Esophagus squamous epithelium (tissue), 5 donors: ENCODE results near the gene EDAR. TPM values are rescaled to one million over a fixed set of nuclear protein-coding genes. Genes with fewer than 3 reads are reported as not detected.

Experiments
- DNase-seq: peaks from one replicate; lab custom pipeline; 2025; lab: John Stamatoyannopoulos, UW
- H3K27ac ChIP-seq, 4 donors: fragments of 200-600 bp; sonication (generic); one replicate each; pipeline ENCODE4 v1.5.1; 2016 to 2019; ENCODE audit warnings: mild to moderate bottlenecking in 1 of 4
- H3K27me3 ChIP-seq, 4 donors: fragments of 200-600 bp; sonication (generic); 1 replicate in 3 of 4; 2 replicates in 1 of 4; pipeline versions ENCODE4 v1.5.1 to v1.6.0; 2017 to 2021; ENCODE audit warnings: antibody characterized with exemption in 1 of 4
- H3K36me3 ChIP-seq, 3 donors: fragments of 200-600 bp; sonication (generic); one replicate each; pipeline ENCODE4 v1.5.1; 2016 to 2019
- H3K4me1 ChIP-seq, 3 donors: fragments of 200-600 bp; sonication (generic); one replicate each; pipeline ENCODE4 v1.5.1; 2017 to 2019
- H3K4me3 ChIP-seq, 4 donors: fragments of 200-600 bp; sonication (generic); 1 replicate in 3 of 4; 2 replicates in 1 of 4; pipeline ENCODE4 v1.5.1; 2016 to 2019; ENCODE audit warnings: mild to moderate bottlenecking in 2 of 4, moderate library complexity in 1 of 4
- H3K9me3 ChIP-seq, 3 donors: fragments of 200-600 bp; sonication (generic); one replicate each; pipeline ENCODE4 v1.5.1; 2016 to 2019
- POLR2A ChIP-seq, 4 donors: fragments of 450-650 bp; IDR thresholded peaks; one replicate each; pipeline ENCODE4 v1.6.1; 2017; ENCODE audit warnings: antibody characterized with exemption in 4 of 4, mild to moderate bottlenecking in 4 of 4, moderate library complexity in 3 of 4
- WGBS, 2 donors: methylation state at CpG; one replicate each; pipeline ENCODE4 v1.1.5; 2018; 5-methylcytosine and 5-hydroxymethylcytosine counted together
- intact Hi-C: fragments of 100-400 bp; cut with DNase I; formaldehyde crosslinking; loops from one replicate; pipeline ENCODE4 v1.15.0; 2022
- total RNA-seq, 4 donors: library from RNA; depleted of rRNA; stranded (reverse); fragments of >200 nt; gene quantifications; one replicate each; pipeline ENCODE4 v1.1.0, GENCODE V29; 2016
- TF ChIP-seq, protein P1 (sequence below), 6 experiments: fragments of 450-650 bp in 4 of 6; fragments of 200-600 bp in 2 of 6; sonication (generic) in 2 of 6; IDR thresholded peaks; one replicate each; pipeline ENCODE4 v1.5.1; 2016 to 2019; ENCODE audit warnings: antibody characterized with exemption in 6 of 6, mild to moderate bottlenecking in 4 of 6, moderate library complexity in 4 of 6
- donor health status: DM: yes; HTN: yes; CAD: no.

EDAR gene
- total RNA-seq, 4 donors from 2014 or later, result 3.9 to 5.3 (median 4.4) TPM

- DNase-seq, result no peak
- peaks cover 21 to 61% (median 22%) of the 10 kb centered on the region in 3 donors for H3K4me1 ChIP-seq
- no peaks in the 10 kb centered on the region for H3K27me3 ChIP-seq
- H3K9me3 ChIP-seq, result no peaks in the 10 kb centered on the region
- peaks cover 0 to 16% (median 0%) of the 10 kb centered on the region in 3 donors for H3K36me3 ChIP-seq
- H3K4me3 ChIP-seq, result no peak overlapping the region
- peak overlapping the region; percentile 82 to 88 (median 86) for H3K27ac ChIP-seq
- WGBS, 2 donors, result 19 to 38% methylated on average over 6 to 10 of the region's 10 CpGs
- intact Hi-C loops, result no loop called here
- TF ChIP-seq POLR2A (IDR thresholded peaks at IDR 0.05), result no peak
- TF ChIP-seq, protein P1, sequence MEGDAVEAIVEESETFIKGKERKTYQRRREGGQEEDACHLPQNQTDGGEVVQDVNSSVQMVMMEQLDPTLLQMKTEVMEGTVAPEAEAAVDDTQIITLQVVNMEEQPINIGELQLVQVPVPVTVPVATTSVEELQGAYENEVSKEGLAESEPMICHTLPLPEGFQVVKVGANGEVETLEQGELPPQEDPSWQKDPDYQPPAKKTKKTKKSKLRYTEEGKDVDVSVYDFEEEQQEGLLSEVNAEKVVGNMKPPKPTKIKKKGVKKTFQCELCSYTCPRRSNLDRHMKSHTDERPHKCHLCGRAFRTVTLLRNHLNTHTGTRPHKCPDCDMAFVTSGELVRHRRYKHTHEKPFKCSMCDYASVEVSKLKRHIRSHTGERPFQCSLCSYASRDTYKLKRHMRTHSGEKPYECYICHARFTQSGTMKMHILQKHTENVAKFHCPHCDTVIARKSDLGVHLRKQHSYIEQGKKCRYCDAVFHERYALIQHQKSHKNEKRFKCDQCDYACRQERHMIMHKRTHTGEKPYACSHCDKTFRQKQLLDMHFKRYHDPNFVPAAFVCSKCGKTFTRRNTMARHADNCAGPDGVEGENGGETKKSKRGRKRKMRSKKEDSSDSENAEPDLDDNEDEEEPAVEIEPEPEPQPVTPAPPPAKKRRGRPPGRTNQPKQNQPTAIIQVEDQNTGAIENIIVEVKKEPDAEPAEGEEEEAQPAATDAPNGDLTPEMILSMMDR (IDR thresholded peaks at IDR 0.05), result no peak
Observed at GRCh38 chr2:108932736-108933332, 56.2 kb downstream of the EDAR start.

GRCh38 chr2:108931372-108931771 lies 57.6 kb downstream of the EDAR start:
- H3K36me3 ChIP-seq, result peaks cover 0 to 16% (median 0%) of the 10 kb centered on the region in 3 donors
- 82 to 86% methylated on average over 1 of the region's 1 CpG for WGBS, 2 donors
- intact Hi-C loops, result no loop called here

GRCh38 chr2:108929807-108930425 lies 59.1 kb downstream of the EDAR start:
- peaks cover 26 to 74% (median 29%) of the 10 kb centered on the region in 3 donors for H3K4me1 ChIP-seq
- no peaks in the 10 kb centered on the region for H3K27me3 ChIP-seq
- no peak for TF ChIP-seq POLR2A (IDR thresholded peaks at IDR 0.05)
- TF ChIP-seq, protein P1 (IDR thresholded peaks at IDR 0.05), result no peak
- H3K36me3 ChIP-seq, result peaks cover 0 to 16% (median 0%) of the 10 kb centered on the region in 3 donors
- intact Hi-C loops, result no loop called here
- no peak overlapping the region for H3K4me3 ChIP-seq
- 88 to 96% methylated on average over 1 to 11 of the region's 17 CpGs for WGBS, 2 donors
- H3K9me3 ChIP-seq, result no peaks in the 10 kb centered on the region
- DNase-seq, result no peak
- no peak overlapping the region for H3K27ac ChIP-seq

More at GRCh38 chr2:108931372-108931771, 57.6 kb downstream of the EDAR start:
- Histone ChIP-seq H3K4me3 (no peak overlapping the region), H3K9me3 (no peaks in the 10 kb centered on the region), H3K27me3 (no peaks in the 10 kb centered on the region), H3K4me1 (peaks cover 23 to 74% (median 28%) of the 10 kb centered on the region in 3 donors), H3K27ac (no peak overlapping the region)
- no peak for DNase-seq
- no peak for TF ChIP-seq POLR2A (IDR thresholded peaks at IDR 0.05)
- TF ChIP-seq, protein P1 (IDR thresholded peaks at IDR 0.05), result no peak

- Histone ChIP-seq H3K27me3 (no peaks in the 10 kb centered on the region), H3K36me3 (peaks cover 0 to 16% (median 0%) of the 10 kb centered on the region in 3 donors), H3K9me3 (no peaks in the 10 kb centered on the region), H3K4me3 (no peak overlapping the region), H3K4me1 (peaks cover 22 to 74% (median 29%) of the 10 kb centered on the region in 3 donors), H3K27ac (no peak overlapping the region)
- no peak for TF ChIP-seq POLR2A (IDR thresholded peaks at IDR 0.05)
- TF ChIP-seq, protein P1 (IDR thresholded peaks at IDR 0.05), result no peak
- intact Hi-C loops, result no loop called here
- no peak for DNase-seq
- WGBS, 2 donors, result 89 to 96% methylated on average over 5 to 8 of the region's 17 CpGs
Observed at GRCh38 chr2:108928660-108929377, 60.2 kb downstream of the EDAR start.
